Measurements from ENCODE around the gene CNOT4. TPM values are rescaled to one million over a fixed set of nuclear protein-coding genes. Genes with fewer than 3 reads are reported as not detected.

CNOT4 gene
- total and polyA plus RNA-seq, 2 experiments from 2014 or later = 6.7 to 18.2 TPM

DNA sequence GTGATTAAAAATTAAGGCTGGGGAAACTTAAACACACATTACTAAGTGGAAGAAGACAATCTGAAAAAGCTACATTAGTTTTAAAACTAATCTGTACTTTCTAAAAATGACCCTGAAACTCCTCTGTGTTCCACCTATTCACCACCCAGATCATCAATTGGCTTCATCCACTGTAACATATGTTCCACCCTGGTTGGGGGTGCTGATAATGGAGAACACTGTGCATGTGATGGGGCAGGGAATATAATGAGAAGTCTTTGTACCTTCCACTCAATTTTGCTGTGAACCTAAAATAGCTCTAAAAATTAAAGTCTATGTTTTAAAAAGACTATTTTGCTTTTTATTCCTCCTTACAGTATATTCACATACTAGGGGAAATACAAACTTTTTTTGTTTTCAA lies 132.7 kb downstream of the CNOT4 start:
- Histone ChIP-seq H2AFZ (no peak overlapping the region), H3K27ac (no peak overlapping the region), H3K79me2 (ENCODE audit: insufficient read depth) (no peaks in the 10 kb centered on the region; the same call in none of the 2 replicates), H4K20me1 (ENCODE audit: insufficient read depth) (no peaks in the 10 kb centered on the region), H3K9ac (no peak overlapping the region), H3K27me3 (replicated peaks; ENCODE audit: insufficient read depth) (no peaks in the 10 kb centered on the region), H3K9me2 (ENCODE audit: insufficient read depth) (no peaks in the 10 kb centered on the region), H3K36me3 (ENCODE audit: low read depth) (no peaks in the 10 kb centered on the region), H3K4me3 (no peak overlapping the region), H3F3A (ENCODE audit: insufficient read depth) (no peaks in the 10 kb centered on the region), H3K4me2 (ENCODE audit: unreplicated experiment) (no peak overlapping the region), H3K9me3 (ENCODE audit: low read depth) (no peaks in the 10 kb centered on the region), H3K4me1 (ENCODE audit: insufficient read depth) (no peaks in the 10 kb centered on the region)
- no peak for DNase-seq
- in situ Hi-C loops (cut with MboI) = no loop called here
- no peak for TF ChIP-seq EZH2phosphoT487 (IDR thresholded peaks at IDR 0.05; ENCODE audit: insufficient read depth, low read depth)
- no peak for TF ChIP-seq EZH2 (IDR thresholded peaks at IDR 0.05; ENCODE audit: insufficient read depth, poor library complexity, severe bottlenecking)

DNA sequence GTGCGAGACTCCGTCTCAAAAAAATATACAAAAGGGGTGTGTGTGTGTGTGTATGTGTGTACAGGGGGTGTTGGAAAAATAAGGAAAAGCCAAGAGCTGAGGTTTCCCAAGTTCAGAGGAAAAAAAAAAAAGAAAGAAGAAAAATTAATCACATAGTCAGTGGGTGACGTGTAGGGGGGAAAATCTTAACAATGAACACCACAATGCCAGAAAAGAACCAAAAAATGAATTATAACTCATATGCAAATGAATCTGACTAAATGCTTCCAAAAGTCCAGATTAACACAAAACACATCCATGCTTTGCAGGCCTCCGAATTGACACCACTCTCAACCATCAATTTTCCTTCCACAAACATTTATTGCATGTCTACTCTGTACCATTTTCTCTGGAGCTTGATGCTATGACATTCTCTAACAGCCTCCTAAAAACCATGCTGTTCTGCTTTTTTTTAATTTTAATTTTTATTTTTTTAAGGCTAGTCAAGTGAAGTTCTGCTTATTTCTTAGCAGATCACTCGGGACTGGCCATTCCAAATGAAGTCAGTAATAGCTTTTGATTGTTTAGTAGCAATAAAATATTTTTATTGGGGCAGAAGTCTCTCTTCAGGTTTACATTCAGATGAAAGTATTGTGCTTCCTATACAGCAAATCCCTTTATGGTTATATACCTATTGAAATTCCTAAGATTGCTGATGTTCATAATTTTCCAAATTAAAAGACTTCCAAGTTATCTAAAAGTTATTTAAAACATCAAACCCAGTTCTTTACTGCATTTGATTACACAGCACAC lies 133.8 kb downstream of the CNOT4 start:
- no peaks in the 10 kb centered on the region for H3K9me3 ChIP-seq (ENCODE audit: low read depth)
- no peaks in the 10 kb centered on the region for H3K9me2 ChIP-seq (ENCODE audit: insufficient read depth)
- H2AFZ ChIP-seq = no peak overlapping the region
- H3K27ac ChIP-seq = no peak overlapping the region
- no peak overlapping the region for H3K4me2 ChIP-seq (ENCODE audit: unreplicated experiment)
- 98 to 99% methylated on average over 5 of the region's 5 CpGs for WGBS, 2 experiments (ENCODE audit: low coverage in 1 of 2, low lambda C conversion rate in 2 of 2, missing lambda C conversion rate in 2 of 2)
- in situ Hi-C loops (cut with MboI) = no loop called here
- no peak overlapping the region for H3K9ac ChIP-seq
- H3K4me3 ChIP-seq = no peak overlapping the region
- H3K27me3 ChIP-seq (replicated peaks; ENCODE audit: insufficient read depth) = no peaks in the 10 kb centered on the region
- H3K79me2 ChIP-seq (ENCODE audit: insufficient read depth) = no peaks in the 10 kb centered on the region; the same call in none of the 2 replicates
- DNase-seq = no peak
- no peaks in the 10 kb centered on the region for H4K20me1 ChIP-seq (ENCODE audit: insufficient read depth)
- H3F3A ChIP-seq (ENCODE audit: insufficient read depth) = no peaks in the 10 kb centered on the region
- no peaks in the 10 kb centered on the region for H3K36me3 ChIP-seq (ENCODE audit: low read depth)
- TF ChIP-seq EZH2 (IDR thresholded peaks at IDR 0.05; ENCODE audit: insufficient read depth, poor library complexity, severe bottlenecking) = no peak
- TF ChIP-seq EZH2phosphoT487 (IDR thresholded peaks at IDR 0.05; ENCODE audit: insufficient read depth, low read depth) = no peak
- no peaks in the 10 kb centered on the region for H3K4me1 ChIP-seq (ENCODE audit: insufficient read depth)

DNA sequence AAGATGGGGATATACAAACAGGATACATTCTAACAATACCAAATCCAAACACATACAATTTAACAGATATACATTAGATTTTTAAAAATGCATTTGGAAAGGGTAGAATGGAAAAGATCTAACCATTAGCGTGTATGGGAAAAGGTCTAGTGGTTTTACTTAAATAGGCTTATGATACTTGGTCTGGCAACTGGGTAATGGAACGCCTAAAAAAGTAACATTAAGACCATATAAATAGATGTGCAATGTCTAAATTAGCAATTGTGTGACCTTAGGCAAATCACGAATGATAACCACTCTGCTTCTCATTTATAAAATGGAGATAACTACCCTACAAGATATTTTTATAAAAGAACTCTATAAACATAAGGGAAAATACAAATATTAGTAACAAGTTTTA lies 135.2 kb downstream of the CNOT4 start:
- H3F3A ChIP-seq (ENCODE audit: insufficient read depth) = no peaks in the 10 kb centered on the region
- H4K20me1 ChIP-seq (ENCODE audit: insufficient read depth) = no peaks in the 10 kb centered on the region
- no peaks in the 10 kb centered on the region for H3K4me1 ChIP-seq (ENCODE audit: insufficient read depth)
- H2AFZ ChIP-seq = no peak overlapping the region
- in situ Hi-C loops (cut with MboI) = no loop called here
- H3K9me2 ChIP-seq (ENCODE audit: insufficient read depth) = no peaks in the 10 kb centered on the region
- H3K9me3 ChIP-seq (ENCODE audit: low read depth) = no peaks in the 10 kb centered on the region
- TF ChIP-seq EZH2 (IDR thresholded peaks at IDR 0.05; ENCODE audit: insufficient read depth, poor library complexity, severe bottlenecking) (no peak), EZH2phosphoT487 (IDR thresholded peaks at IDR 0.05; ENCODE audit: insufficient read depth, low read depth) (no peak)
- H3K27me3 ChIP-seq (replicated peaks; ENCODE audit: insufficient read depth) = no peaks in the 10 kb centered on the region
- H3K4me3 ChIP-seq = no peak overlapping the region
- DNase-seq = no peak
- 97% methylated on average over 3 of the region's 3 CpGs for WGBS, 2 experiments (ENCODE audit: low coverage in 1 of 2, low lambda C conversion rate in 2 of 2, missing lambda C conversion rate in 2 of 2)
- H3K9ac ChIP-seq = no peak overlapping the region
- no peaks in the 10 kb centered on the region; the same call in none of the 2 replicates for H3K79me2 ChIP-seq (ENCODE audit: insufficient read depth)
- H3K36me3 ChIP-seq (ENCODE audit: low read depth) = no peaks in the 10 kb centered on the region; the same call in 1 of the 2 replicates
- H3K27ac ChIP-seq = no peak overlapping the region
- H3K4me2 ChIP-seq (ENCODE audit: unreplicated experiment) = no peak overlapping the region

DNA sequence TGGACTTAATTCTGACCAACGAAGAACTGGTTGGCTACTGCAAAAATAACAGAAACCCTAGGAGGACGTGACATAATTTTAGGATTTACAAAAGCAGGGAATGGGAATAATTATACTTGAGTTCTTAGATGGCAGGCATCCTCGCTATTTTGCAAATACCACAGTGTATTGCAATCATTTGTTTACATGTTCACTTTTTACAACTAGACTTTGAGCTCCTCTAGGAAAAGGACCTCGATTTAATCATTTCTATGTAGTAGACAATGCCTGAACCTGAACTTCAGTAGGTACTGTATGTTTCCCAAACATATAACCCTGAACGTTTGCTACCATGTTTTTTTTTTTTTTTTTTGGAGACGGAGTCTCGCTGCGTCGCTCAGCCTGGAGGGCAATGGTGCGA lies 137.7 kb downstream of the CNOT4 start:
- no peak for TF ChIP-seq EZH2phosphoT487 (IDR thresholded peaks at IDR 0.05; ENCODE audit: insufficient read depth, low read depth)
- TF ChIP-seq EZH2 (IDR thresholded peaks at IDR 0.05; ENCODE audit: insufficient read depth, poor library complexity, severe bottlenecking) = no peak
- Histone ChIP-seq H3K27ac (no peak overlapping the region), H3K79me2 (ENCODE audit: insufficient read depth) (no peaks in the 10 kb centered on the region; the same call in none of the 2 replicates), H3K4me3 (no peak overlapping the region), H3K27me3 (replicated peaks; ENCODE audit: insufficient read depth) (no peaks in the 10 kb centered on the region), H4K20me1 (ENCODE audit: insufficient read depth) (no peaks in the 10 kb centered on the region), H3K9ac (no peak overlapping the region), H3K36me3 (ENCODE audit: low read depth) (no peaks in the 10 kb centered on the region; the same call in 1 of the 2 replicates), H3K4me1 (ENCODE audit: insufficient read depth) (no peaks in the 10 kb centered on the region), H3K9me2 (ENCODE audit: insufficient read depth) (no peaks in the 10 kb centered on the region), H3K4me2 (ENCODE audit: unreplicated experiment) (no peak overlapping the region), H3K9me3 (ENCODE audit: low read depth) (no peaks in the 10 kb centered on the region), H2AFZ (no peak overlapping the region), H3F3A (ENCODE audit: insufficient read depth) (no peaks in the 10 kb centered on the region)
- WGBS, 2 experiments (ENCODE audit: low coverage in 1 of 2, low lambda C conversion rate in 2 of 2, missing lambda C conversion rate in 2 of 2) = 87 to 90% methylated on average over 10 of the region's 10 CpGs
- in situ Hi-C loops (cut with MboI) = no loop called here
- DNase-seq = no peak
